HCT116 (cell line): Measurements from ENCODE around the gene ECI2. TPM values are rescaled to one million over a fixed set of nuclear protein-coding genes. Genes with fewer than 3 reads are reported as not detected.

ENCODE experiments used
- ATAC-seq: fragments of 200-7000 bp; cut with Tn5 transposase; 2 replicates; pipeline ENCODE4 v1.9.1; 2020; ENCODE audit warnings: mild to moderate bottlenecking, moderate library complexity
- BruUV-seq: library from RNA; stranded (reverse); fragments of 400-500 nt; replicated peaks from 2 replicates; lab custom pipeline; 2021; lab: Mats Ljungman, UMichigan
- CTCF ChIA-PET: fragments of 300-600 bp; sonication (Branson Sonifier 250); formaldehyde crosslinking; loops from one replicate; lab custom pipeline; 2021; ENCODE audit warnings: antibody characterized with exemption; lab: Charles Lee
- POLR2A ChIA-PET: fragments of 300-600, 350-600 bp; sonication (Branson Sonifier 250); formaldehyde crosslinking; loops from one replicate; lab custom pipeline; 2021; ENCODE audit warnings: antibody characterized with exemption; lab: Charles Lee
- RAD21 ChIA-PET, 2 experiments: fragments of 300-600 bp; sonication (Branson Sonifier 250); formaldehyde crosslinking; loops; one replicate each; lab custom pipeline; 2023; ENCODE audit warnings: low total read pairs in 2 of 2; ENCODE audit not compliant: uncharacterized antibody in 2 of 2, unreplicated experiment in 2 of 2, low non-redundant PET in 1 of 2; lab: Charles Lee
- DNase-seq: peaks from one replicate; pipeline ENCODE4 v3.0.0-alpha.2; 2010; ENCODE audit warnings: low read depth, low spot score
- H2AFZ ChIP-seq: fragments of 200-600 bp; shearing (Covaris generic), sonication (generic); 2 replicates; pipeline ENCODE4 v1.6.1; 2017; ENCODE audit warnings: low read depth, mixed run types, mixed read lengths, antibody characterized with exemption, low read length; ENCODE audit not compliant: poor library complexity, severe bottlenecking
- H3K27ac ChIP-seq: 2 replicates; pipeline ENCODE4 v1.5.1; 2012; ENCODE audit warnings: low read depth, low read length
- H3K27me3 ChIP-seq: fragments of 200-600 bp; sonication (generic); 2 replicates; pipeline ENCODE4 v1.6.1; 2016; ENCODE audit warnings: mixed run types, low read length, mixed read lengths; ENCODE audit not compliant: insufficient read depth
- H3K36me3 ChIP-seq, 2 experiments: fragments of 200-500 bp in 1 of 2; fragments of 200-600 bp in 1 of 2; sonication (Bioruptor generic) in 1 of 2; sonication (generic) in 1 of 2; 2 replicates each; pipeline versions ENCODE4 v1.5.1 to v1.6.1; 2014 to 2016; ENCODE audit warnings: low read length in 2 of 2, inconsistent platforms in 1 of 2, mixed read lengths in 1 of 2, mixed run types in 1 of 2; ENCODE audit not compliant: insufficient read depth in 2 of 2, control insufficient read depth in 1 of 2
- H3K4me1 ChIP-seq, 2 experiments: fragments of 200-600 bp in 1 of 2; sonication (generic) in 1 of 2; 2 replicates each; pipeline versions ENCODE4 v1.5.1 to v1.6.1; 2012 to 2017; ENCODE audit warnings: low read length in 2 of 2, inconsistent platforms in 1 of 2, mild to moderate bottlenecking in 1 of 2, mixed read lengths in 1 of 2, mixed run types in 1 of 2, moderate library complexity in 1 of 2; ENCODE audit not compliant: insufficient read depth in 2 of 2, control insufficient read depth in 1 of 2
- H3K4me2 ChIP-seq: fragments of 200-600 bp; sonication (generic); 2 replicates; pipeline ENCODE4 v1.6.1; 2017; ENCODE audit warnings: mixed run types, low read length, mixed read lengths
- H3K4me3 ChIP-seq, 2 experiments: fragments of 200-600 bp in 1 of 2; sonication (generic) in 1 of 2; replicated peaks in 1 of 2; 2 replicates each; pipeline ENCODE4 v1.5.1; 2011 to 2016; ENCODE audit warnings: low read length in 2 of 2, control low read depth in 1 of 2, low read depth in 1 of 2, mild to moderate bottlenecking in 1 of 2, mixed read lengths in 1 of 2, mixed run types in 1 of 2
- H3K79me2 ChIP-seq: fragments of 200-600 bp; sonication (generic); 2 replicates; pipeline ENCODE4 v1.6.1; 2017; ENCODE audit warnings: mild to moderate bottlenecking, mixed run types, low read length, moderate library complexity, mixed read lengths; ENCODE audit not compliant: insufficient read depth
- H3K9ac ChIP-seq: fragments of 200-600 bp; sonication (generic); 2 replicates; pipeline ENCODE4 v1.6.1; 2016; ENCODE audit warnings: low read length, mixed read lengths
- H3K9me2 ChIP-seq: fragments of 200-600 bp; sonication (generic), shearing (Covaris generic); 2 replicates; pipeline ENCODE4 v1.6.1; 2017; ENCODE audit warnings: mixed run types, mild to moderate bottlenecking, moderate library complexity; ENCODE audit not compliant: insufficient read depth
- H3K9me3 ChIP-seq, 2 experiments: fragments of 200-500 bp in 1 of 2; fragments of 200-600 bp in 1 of 2; sonication (Bioruptor generic) in 1 of 2; sonication (generic) in 1 of 2; 2 replicates each; pipeline ENCODE4 v1.6.1; 2014 to 2017; ENCODE audit warnings: low read length in 2 of 2, mixed read lengths in 2 of 2, inconsistent platforms in 1 of 2, low read depth in 1 of 2, mild to moderate bottlenecking in 1 of 2, mixed run types in 1 of 2, moderate library complexity in 1 of 2; ENCODE audit not compliant: control insufficient read depth in 1 of 2, insufficient read depth in 1 of 2
- H4K20me1 ChIP-seq: fragments of 200-600 bp; sonication (generic), shearing (Covaris generic); 2 replicates; pipeline ENCODE4 v1.6.1; 2017; ENCODE audit warnings: mixed run types, mild to moderate bottlenecking, moderate library complexity; ENCODE audit not compliant: insufficient read depth
- CBX3 ChIP-seq: IDR thresholded peaks from 2 replicates; pipeline ENCODE4 v1.6.1; 2012; ENCODE audit warnings: low read depth
- EGR1 ChIP-seq: IDR thresholded peaks from 2 replicates; pipeline ENCODE4 v1.6.1; 2012; ENCODE audit warnings: low read depth
- FOSL1 ChIP-seq: IDR thresholded peaks from 2 replicates; pipeline ENCODE4 v1.6.1; 2012; ENCODE audit warnings: low read depth
- MAX ChIP-seq: IDR thresholded peaks from 2 replicates; pipeline ENCODE4 v1.6.1; 2012
- POLR2AphosphoS5 ChIP-seq: IDR thresholded peaks from 2 replicates; pipeline ENCODE4 v1.6.1; 2011; ENCODE audit warnings: mild to moderate bottlenecking, low read depth, low read length, moderate library complexity
- RAD21 ChIP-seq: IDR thresholded peaks from 2 replicates; pipeline ENCODE4 v1.6.1; 2012; ENCODE audit warnings: low read depth, mild to moderate bottlenecking
- REST ChIP-seq: IDR thresholded peaks from 2 replicates; pipeline ENCODE4 v1.6.1; 2012; ENCODE audit warnings: low read depth
- SIN3A ChIP-seq: IDR thresholded peaks from 2 replicates; pipeline ENCODE4 v1.6.1; 2012; ENCODE audit warnings: low read depth
- SP1 ChIP-seq: IDR thresholded peaks from 2 replicates; pipeline ENCODE4 v1.6.1; 2012; ENCODE audit warnings: low read depth
- YY1 ChIP-seq: IDR thresholded peaks from 2 replicates; pipeline ENCODE4 v1.6.1; 2011; ENCODE audit warnings: low read length, low read depth, moderate library complexity, mild to moderate bottlenecking; ENCODE audit not compliant: insufficient replicate concordance; ENCODE audit errors: extremely low read depth
- intact Hi-C: fragments of 100-400 bp; cut with micrococcal nuclease; formaldehyde crosslinking; loops from 2 replicates; pipeline ENCODE4 v1.10.0; 2022
- total RNA-seq: library from RNA; stranded (reverse); gene quantifications from one replicate; pipeline ENCODE4 v1.2.1, GENCODE V29; 2021; ENCODE audit not compliant: unreplicated experiment

ECI2 gene
- total RNA-seq, 1 experiment from 2014 or later: 56.8 TPM

GRCh38 chr6:4145083-4145482 lies 9.7 kb upstream of the ECI2 start:
- intact Hi-C loops: no loop called here
- H3K27ac ChIP-seq: no peak overlapping the region
- ChIA-PET POLR2A (no interaction called here), CTCF (no interaction called here), RAD21 (no interaction called here)
- H3K9ac ChIP-seq: no peak overlapping the region
- no peaks in the 10 kb centered on the region for H3K4me1 ChIP-seq
- H3K9me2 ChIP-seq: no peaks in the 10 kb centered on the region
- no TSS peak for BruUV-seq
- H3K4me3 ChIP-seq: no peak overlapping the region
- no peak for ATAC-seq
- no peaks in the 10 kb centered on the region for H3K36me3 ChIP-seq
- H3K27me3 ChIP-seq: no peaks in the 10 kb centered on the region
- no peak overlapping the region for H3K4me2 ChIP-seq
- no peak overlapping the region for H2AFZ ChIP-seq
- H4K20me1 ChIP-seq: no peaks in the 10 kb centered on the region
- H3K79me2 ChIP-seq: no peaks in the 10 kb centered on the region
- no peak for DNase-seq
- H3K9me3 ChIP-seq: no peaks in the 10 kb centered on the region
- TF ChIP-seq EGR1: no peak
- TF ChIP-seq MAX: no peak
- TF ChIP-seq CBX3: no peak
- no peak for TF ChIP-seq RAD21
- no peak for TF ChIP-seq POLR2AphosphoS5
- no peak for TF ChIP-seq FOSL1
- no peak for TF ChIP-seq SIN3A
- TF ChIP-seq SP1: no peak

- no TSS peak for BruUV-seq
- ChIA-PET POLR2A (no interaction called here), RAD21 (no interaction called here), CTCF (no interaction called here)
- intact Hi-C loops: no loop called here
- Histone ChIP-seq H3K4me3 (no peak overlapping the region), H3K9ac (no peak overlapping the region), H3K27ac (no peak overlapping the region), H3K9me3 (no peaks in the 10 kb centered on the region), H3K79me2 (peaks cover 7% of the 10 kb centered on the region; the same call in 1 of the 2 replicates), H3K4me1 (peaks cover 4 to 11% of the 10 kb centered on the region in 2 experiments; a peak in 3 of 4 replicates), H3K27me3 (no peaks in the 10 kb centered on the region), H3K9me2 (no peaks in the 10 kb centered on the region), H3K36me3 (no peaks in the 10 kb centered on the region), H2AFZ (no peak overlapping the region), H4K20me1 (no peaks in the 10 kb centered on the region), H3K4me2 (no peak overlapping the region)
- TF ChIP-seq EGR1: no peak
- no peak for TF ChIP-seq FOSL1
- no peak for TF ChIP-seq REST
- no peak for TF ChIP-seq MAX
- no peak for TF ChIP-seq YY1
- ATAC-seq (no peak), DNase-seq (no peak)
Observed at GRCh38 chr6:4139272-4139671, 3.9 kb upstream of the ECI2 start.
